HepG2 (cell line): ENCODE results near the gene TCOF1. TPM values are rescaled to one million over a fixed set of nuclear protein-coding genes. Genes with fewer than 3 reads are reported as not detected.

Experiments used
- CHD4 ChIP-seq: fragments of 200-600 bp; sonication (generic); IDR thresholded peaks from 2 replicates; pipeline ENCODE4 v1.7.0; 2017; ENCODE audit warnings: mild to moderate bottlenecking, low read length, borderline replicate concordance
- DNMT1 ChIP-seq: sonication (generic); formaldehyde crosslinking; IDR thresholded peaks from 2 replicates; pipeline ENCODE4 v1.5.1; 2020; ENCODE audit warnings: mild to moderate bottlenecking, missing genetic modification reagents
- ELF3 ChIP-seq: IDR thresholded peaks from 2 replicates; pipeline ENCODE4 v1.6.1; 2016; ENCODE audit warnings: missing genetic modification reagents, missing compliant biosample characterization
- FOXM1 ChIP-seq: sonication (generic); formaldehyde crosslinking; IDR thresholded peaks from 2 replicates; pipeline ENCODE4 v1.5.0; 2020; ENCODE audit warnings: missing genetic modification reagents
- GATA4 ChIP-seq: sonication (generic); IDR thresholded peaks from 2 replicates; pipeline ENCODE4 v1.6.1; 2016; ENCODE audit warnings: antibody characterized with exemption, low read depth, borderline replicate concordance
- GLMP ChIP-seq: sonication (generic); formaldehyde crosslinking; IDR thresholded peaks from 2 replicates; pipeline ENCODE4 v1.9.0; 2021; ENCODE audit warnings: missing genetic modification reagents, mild to moderate bottlenecking, borderline replicate concordance
- IKZF5 ChIP-seq: IDR thresholded peaks from 2 replicates; pipeline ENCODE4 v1.6.1; 2018; ENCODE audit warnings: missing genetic modification reagents, mild to moderate bottlenecking, missing compliant biosample characterization
- KLF15 ChIP-seq: sonication (generic); formaldehyde crosslinking; IDR thresholded peaks from 2 replicates; pipeline ENCODE4 v1.8.1; 2023; ENCODE audit warnings: borderline replicate concordance, mild to moderate bottlenecking, inconsistent platforms, missing genetic modification reagents, mixed read lengths
- MTA3 ChIP-seq: sonication (generic); formaldehyde crosslinking; IDR thresholded peaks from 2 replicates; pipeline ENCODE4 v1.4.0; 2020; ENCODE audit warnings: missing genetic modification reagents
- RARA ChIP-seq: IDR thresholded peaks from 2 replicates; pipeline ENCODE4 v1.6.1; 2016; ENCODE audit warnings: missing genetic modification reagents, missing compliant biosample characterization
- RCOR2 ChIP-seq: IDR thresholded peaks from 2 replicates; pipeline ENCODE4 v1.6.1; 2016; ENCODE audit warnings: missing biosample characterization, missing genetic modification reagents
- ZBTB3 ChIP-seq: sonication (generic); formaldehyde crosslinking; IDR thresholded peaks from 2 replicates; pipeline ENCODE4 v1.4.0; 2020; ENCODE audit warnings: low read depth, mild to moderate bottlenecking, moderate library complexity, missing genetic modification reagents, borderline replicate concordance
- ZNF318 ChIP-seq: sonication (generic); formaldehyde crosslinking; IDR thresholded peaks from 2 replicates; pipeline ENCODE4 v1.4.0; 2020; ENCODE audit warnings: mild to moderate bottlenecking, missing genetic modification reagents
- polyA plus RNA-seq, 8 experiments: library from polyadenylated mRNA; depleted of rRNA in 3 of 8; stranded (reverse) in 7 of 8; unstranded in 1 of 8; fragments of >200 nt; fragmentation: Illumina TruSeq in 4 of 8; extraction: Trizol in 4 of 8; gene quantifications; 2 replicates each; pipeline versions ENCODE4 v1.2.1 to v1.2.3, GENCODE V29; 2011 to 2016; ENCODE audit warnings: low read depth in 4 of 8, missing spikeins in 1 of 8, mixed read lengths in 1 of 8; ENCODE audit not compliant: insufficient read depth in 1 of 8
- total RNA-seq, 5 experiments: library from RNA; depleted of rRNA; stranded (reverse); fragments of >200 nt; fragmentation: Illumina TruSeq; extraction: Trizol; gene quantifications; 2 replicates each; pipeline ENCODE4 v1.2.3, GENCODE V29; 2016; ENCODE audit warnings: low read depth in 1 of 5
- TF ChIP-seq, protein P1 (sequence below): IDR thresholded peaks from 2 replicates; pipeline ENCODE4 v1.6.1; 2016

TCOF1 gene
- total and polyA plus RNA-seq, 2 of the 13 experiments (the other 11 are each of a cell fraction or from before 2014, with no cell fraction given): 10.1 to 41.6 TPM

DNA sequence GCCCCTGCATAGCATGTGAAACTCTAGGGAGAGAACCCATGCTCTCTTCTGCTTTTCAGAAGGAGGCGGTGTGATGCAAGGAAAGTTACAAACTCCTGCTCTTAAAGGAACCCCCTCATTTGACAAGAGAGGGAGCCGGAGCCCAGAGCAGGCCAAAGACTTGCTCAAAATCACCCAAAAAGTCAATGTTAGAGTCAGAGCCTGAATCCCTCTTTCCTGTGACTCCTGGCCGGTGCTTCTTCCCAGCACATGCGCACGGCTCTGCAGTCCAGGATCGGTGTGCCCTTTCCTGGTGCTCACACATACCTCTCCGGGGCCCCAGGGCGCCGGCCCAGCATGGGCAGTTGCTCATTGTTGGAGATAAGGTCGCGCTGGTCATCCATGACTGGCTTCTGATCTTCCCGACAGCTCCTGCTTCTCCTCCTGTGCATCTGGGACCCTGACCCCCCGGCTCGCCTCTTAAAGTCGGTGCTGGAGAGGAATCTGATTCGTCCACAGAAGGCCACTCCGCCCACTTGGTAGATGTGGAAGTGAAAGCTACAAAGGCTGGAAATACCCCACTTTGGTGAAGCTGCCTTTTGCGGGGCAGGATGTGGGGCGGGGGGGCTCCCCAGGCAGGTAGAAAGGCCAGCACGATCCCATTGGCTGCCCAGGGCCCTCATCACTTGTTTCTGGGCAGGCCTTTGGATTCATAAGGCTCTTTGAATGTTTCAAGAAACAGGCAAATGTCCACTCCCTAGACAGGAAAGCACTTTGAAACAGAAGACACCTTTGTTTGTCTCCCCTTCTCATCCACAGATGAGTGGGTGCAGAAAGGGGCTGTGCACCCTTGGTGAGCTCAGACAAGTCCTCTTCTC is 55.0 kb downstream of the TCOF1 start, which contains the start of gene CD74 (continued):
- TF ChIP-seq IKZF5 (no peak), ELF3 (CRISPR knock-in tag) (no peak), GATA4 (peak; percentile 14; the same call in 1 of the 2 replicates), RARA (CRISPR knock-in tag) (no peak), GLMP (CRISPR knock-in tag) (no peak), ZNF318 (peak; percentile 18; the same call in 1 of the 2 replicates), ZBTB3 (CRISPR knock-in tag) (no peak), KLF15 (no peak), DNMT1 (no peak), RCOR2 (no peak), MTA3 (CRISPR knock-in tag) (no peak), FOXM1 (CRISPR knock-in tag) (no peak), CHD4 (no peak)
- TF ChIP-seq, protein P1, sequence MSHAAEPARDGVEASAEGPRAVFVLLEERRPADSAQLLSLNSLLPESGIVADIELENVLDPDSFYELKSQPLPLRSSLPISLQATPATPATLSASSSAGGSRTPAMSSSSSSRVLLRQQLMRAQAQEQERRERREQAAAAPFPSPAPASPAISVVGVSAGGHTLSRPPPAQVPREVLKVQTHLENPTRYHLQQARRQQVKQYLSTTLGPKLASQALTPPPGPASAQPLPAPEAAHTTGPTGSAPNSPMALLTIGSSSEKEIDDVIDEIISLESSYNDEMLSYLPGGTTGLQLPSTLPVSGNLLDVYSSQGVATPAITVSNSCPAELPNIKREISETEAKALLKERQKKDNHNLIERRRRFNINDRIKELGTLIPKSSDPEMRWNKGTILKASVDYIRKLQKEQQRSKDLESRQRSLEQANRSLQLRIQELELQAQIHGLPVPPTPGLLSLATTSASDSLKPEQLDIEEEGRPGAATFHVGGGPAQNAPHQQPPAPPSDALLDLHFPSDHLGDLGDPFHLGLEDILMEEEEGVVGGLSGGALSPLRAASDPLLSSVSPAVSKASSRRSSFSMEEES (CRISPR knock-in tag): no peak
